OCI-LY1 (cell line): ENCODE data around the gene HACE1.

Experiments
- EZH2 ChIP-seq: fragments of 200-600 bp; sonication (generic), shearing (Covaris generic); IDR thresholded peaks from 2 replicates; pipeline ENCODE4 v1.8.0; 2017; ENCODE audit warnings: borderline replicate concordance, mixed run types, mild to moderate bottlenecking, antibody characterized with exemption, low read length, moderate library complexity, mixed read lengths
- TF ChIP-seq, protein P1 (sequence below): fragments of 200-600 bp; sonication (generic), shearing (Covaris generic); IDR thresholded peaks from 2 replicates; pipeline ENCODE4 v1.5.1; 2017; ENCODE audit warnings: mild to moderate bottlenecking, antibody characterized with exemption, low read length, moderate library complexity, mixed read lengths

DNA sequence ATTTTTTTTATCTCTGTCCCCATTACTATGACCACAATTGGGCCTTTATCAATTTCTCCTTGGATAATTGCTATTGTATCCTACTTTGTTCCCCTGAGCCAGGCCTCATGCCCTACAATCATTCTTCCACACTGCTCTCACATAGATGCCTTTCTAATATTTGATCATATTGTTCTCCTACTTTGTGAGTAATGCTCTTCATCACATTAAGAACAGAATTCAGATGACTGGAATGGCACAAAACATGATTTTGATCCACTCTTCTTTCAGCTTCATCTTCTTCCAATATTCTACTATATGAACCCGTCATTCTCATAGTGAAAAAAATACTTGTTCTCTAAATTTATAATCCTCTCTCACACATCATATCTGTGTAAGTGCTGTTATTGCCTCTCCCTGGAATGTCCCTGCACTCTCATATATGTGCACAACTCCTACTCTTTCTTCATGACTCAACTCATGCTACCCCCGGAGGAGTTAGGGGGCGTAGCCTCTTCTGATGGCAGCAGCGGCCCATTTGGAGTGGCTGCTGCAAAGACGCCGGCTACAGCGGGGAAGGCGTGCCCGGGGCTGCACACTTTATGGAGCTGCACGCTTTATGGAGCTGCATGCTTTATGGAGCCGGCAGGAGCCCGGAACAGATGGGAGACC, 25.3 kb upstream of the HACE1 start:
- TF ChIP-seq, protein P1, sequence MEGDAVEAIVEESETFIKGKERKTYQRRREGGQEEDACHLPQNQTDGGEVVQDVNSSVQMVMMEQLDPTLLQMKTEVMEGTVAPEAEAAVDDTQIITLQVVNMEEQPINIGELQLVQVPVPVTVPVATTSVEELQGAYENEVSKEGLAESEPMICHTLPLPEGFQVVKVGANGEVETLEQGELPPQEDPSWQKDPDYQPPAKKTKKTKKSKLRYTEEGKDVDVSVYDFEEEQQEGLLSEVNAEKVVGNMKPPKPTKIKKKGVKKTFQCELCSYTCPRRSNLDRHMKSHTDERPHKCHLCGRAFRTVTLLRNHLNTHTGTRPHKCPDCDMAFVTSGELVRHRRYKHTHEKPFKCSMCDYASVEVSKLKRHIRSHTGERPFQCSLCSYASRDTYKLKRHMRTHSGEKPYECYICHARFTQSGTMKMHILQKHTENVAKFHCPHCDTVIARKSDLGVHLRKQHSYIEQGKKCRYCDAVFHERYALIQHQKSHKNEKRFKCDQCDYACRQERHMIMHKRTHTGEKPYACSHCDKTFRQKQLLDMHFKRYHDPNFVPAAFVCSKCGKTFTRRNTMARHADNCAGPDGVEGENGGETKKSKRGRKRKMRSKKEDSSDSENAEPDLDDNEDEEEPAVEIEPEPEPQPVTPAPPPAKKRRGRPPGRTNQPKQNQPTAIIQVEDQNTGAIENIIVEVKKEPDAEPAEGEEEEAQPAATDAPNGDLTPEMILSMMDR, result no peak
- TF ChIP-seq EZH2, result no peak
